ENCODE measurements around the gene ELAC2.

Gene ELAC2

GRCh38 chr17:12955521-12955920 lies 62.3 kb downstream of the ELAC2 start:
- TF ChIP-seq CTCF (IDR thresholded peaks at IDR 0.05; ENCODE audit: low read depth, low read length): no peak
- no peak overlapping the region for H3K4me3 ChIP-seq (ENCODE audit: low read depth, low read length)

- TF ChIP-seq CTCF (IDR thresholded peaks at IDR 0.05; ENCODE audit: low read depth, low read length): no peak
- H3K4me3 ChIP-seq (ENCODE audit: low read depth, low read length): no peak overlapping the region
These were observed 64.7 kb downstream of the ELAC2 start for GRCh38 chr17:12953156-12953555.

GRCh38 chr17:12952012-12952411 lies 65.8 kb downstream of the ELAC2 start:
- H3K4me3 ChIP-seq (ENCODE audit: low read depth, low read length): no peak overlapping the region
- TF ChIP-seq CTCF (IDR thresholded peaks at IDR 0.05; ENCODE audit: low read depth, low read length): no peak

- no peak for TF ChIP-seq CTCF (IDR thresholded peaks at IDR 0.05; ENCODE audit: low read depth, low read length)
- no peak overlapping the region for H3K4me3 ChIP-seq (ENCODE audit: low read depth, low read length)
These were observed 70.8 kb downstream of the ELAC2 start for GRCh38 chr17:12947047-12947446.

Data from WI38 (cell line).